Right renal cortex interstitium (tissue), 3 donors: ENCODE data around the gene CPNE4. TPM values are rescaled to one million over a fixed set of nuclear protein-coding genes. Genes with fewer than 3 reads are reported as not detected.
"Not testable (repeated sequence)": the region's sequence is repeated elsewhere in the genome, so short reads cannot be mapped to it uniquely, and the experiment has no call there.

Experiments used
- DNase-seq, 3 donors: peaks; one replicate each; pipeline ENCODE4 v3.0.0-alpha.2; 2013; ENCODE audit warnings: low read depth in 3 of 3, low spot score in 2 of 3
- polyA plus RNA-seq, 3 donors: library from polyadenylated mRNA; unstranded; fragments of 120-200 nt; gene quantifications; one replicate each; pipeline ENCODE4 v1.2.1, GENCODE V29; 2013; ENCODE audit not compliant: insufficient read length in 3 of 3

Gene CPNE4
- polyA plus RNA-seq, 3 donors, result 0.19 to 0.42 (median 0.28) TPM

GRCh38 chr3:131491084-131491483, 543.7 kb downstream of the CPNE4 start:
- no peak for DNase-seq

GRCh38 chr3:131486545-131486944, 548.3 kb downstream of the CPNE4 start:
- not testable (repeated sequence) for DNase-seq

DNA sequence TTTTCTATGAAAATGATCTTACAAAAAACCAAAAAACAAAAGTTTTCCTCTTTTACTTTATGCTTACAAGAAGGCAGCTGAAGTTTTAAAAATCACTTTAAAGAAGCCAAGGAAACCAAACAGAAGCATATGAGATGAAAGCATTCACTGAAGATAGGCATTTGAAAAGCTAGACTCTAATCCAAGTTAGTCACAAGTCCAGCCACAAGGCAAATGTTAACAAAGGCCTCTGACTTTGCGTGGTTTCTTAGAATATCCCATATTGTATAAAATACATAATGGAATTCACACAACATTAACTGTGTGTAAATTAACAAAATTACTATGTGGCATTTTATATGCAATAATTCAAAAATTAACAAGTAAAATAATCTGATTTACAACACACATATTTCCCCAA, 549.7 kb downstream of the CPNE4 start:
- no peak for DNase-seq

DNA sequence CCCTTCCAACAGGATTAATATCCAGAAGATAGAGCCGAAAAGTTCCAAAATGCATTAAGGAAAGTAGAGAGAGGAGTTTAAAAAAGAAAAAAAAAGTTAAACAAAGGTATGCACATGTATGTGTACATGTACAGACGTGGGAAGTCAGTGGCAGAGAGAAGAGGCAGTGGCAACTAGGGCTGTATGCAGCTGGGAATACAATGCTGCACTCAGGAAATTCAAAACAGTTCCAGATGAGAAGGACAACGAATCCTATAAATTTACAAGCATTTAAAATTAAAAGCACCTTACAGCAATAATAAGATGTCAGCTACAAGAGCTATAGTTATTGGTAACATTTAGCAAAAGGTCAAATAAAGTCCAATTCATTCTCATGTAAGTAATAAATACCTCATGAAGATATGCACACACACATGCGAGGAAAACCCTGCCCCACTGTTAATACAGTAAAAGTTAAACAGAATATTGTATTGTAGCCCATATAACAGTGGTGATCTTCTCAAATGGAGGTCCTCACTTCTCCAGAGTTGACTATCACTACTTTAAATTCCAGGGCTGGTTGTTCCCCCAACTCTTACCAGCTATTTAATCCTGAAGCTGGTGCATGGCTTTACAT, 550.2 kb downstream of the CPNE4 start:
- DNase-seq, result no peak
